Adrenal gland (tissue), 12 donors: ENCODE results near the gene DMAC2. TPM values are rescaled to one million over a fixed set of nuclear protein-coding genes. Genes with fewer than 3 reads are reported as not detected.

Experiments
- DNase-seq, 7 donors: peaks; one replicate each; pipeline ENCODE4 v3.0.0-alpha.2; 2019 to 2020
- H3K27ac ChIP-seq, 5 donors: fragments of 200-600 bp; sonication (generic) in 4 of 5; 1 replicate in 3 of 5; 2 replicates in 2 of 5; pipeline versions ENCODE4 v1.5.1 to v1.8.0; 2016 to 2020; ENCODE audit warnings: mild to moderate bottlenecking in 1 of 5
- H3K27me3 ChIP-seq: fragments of 200-600 bp; 2 replicates; pipeline ENCODE4 v1.8.0; 2021
- H3K36me3 ChIP-seq, 2 donors: fragments of 200-600 bp; replicated peaks in 1 of 2; 1 replicate in 1 of 2; 2 replicates in 1 of 2; pipeline versions ENCODE4 v1.5.1 to v1.8.0; 2018 to 2022
- H3K4me1 ChIP-seq, 2 donors: fragments of 200-600 bp; replicated peaks in 1 of 2; 1 replicate in 1 of 2; 2 replicates in 1 of 2; pipeline versions ENCODE4 v1.5.1 to v1.8.0; 2018 to 2021
- H3K4me3 ChIP-seq, 4 donors: fragments of 200-600 bp; sonication (generic) in 3 of 4; one replicate each; pipeline ENCODE4 v1.5.1; 2016 to 2018
- H3K9me3 ChIP-seq, 3 donors: fragments of 200-600 bp; sonication (generic) in 1 of 3; replicated peaks in 1 of 3; 1 replicate in 2 of 3; 2 replicates in 1 of 3; pipeline versions ENCODE4 v1.5.1 to v1.8.0; 2016 to 2021
- POLR2A ChIP-seq, 2 donors: fragments of 450-650 bp; IDR thresholded peaks; one replicate each; pipeline ENCODE4 v1.6.1; 2017; ENCODE audit warnings: antibody characterized with exemption in 2 of 2, mild to moderate bottlenecking in 2 of 2, moderate library complexity in 1 of 2
- WGBS, 4 donors: extraction: QIAGEN DNeasy Blood & Tissue Kit in 2 of 4; methylation state at CpG; one replicate each; pipeline versions ENCODE4 v1.1.5 to v1.1.7; 2013 to 2017; 5-methylcytosine and 5-hydroxymethylcytosine counted together
- intact Hi-C, 2 donors: fragments of 100-400 bp; cut with DNase I; formaldehyde crosslinking; loops; one replicate each; pipeline versions ENCODE4 v1.14.1 to v1.15.0; 2022 to 2023
- polyA plus RNA-seq, 3 donors: library from polyadenylated mRNA; stranded (reverse); fragments of 200-250 nt in 2 of 3; fragments of 350-450 nt in 1 of 3; fragmentation: Illumina TruSeq in 1 of 3; extraction: RNeasy Lipid Tissue Mini Kit (QIAGEN cat#74804) in 1 of 3; gene quantifications; one replicate each; pipeline ENCODE4 v1.2.3, GENCODE V29; 2013 to 2014
- total RNA-seq, 9 donors: library from RNA; depleted of rRNA in 4 of 9; stranded (reverse); fragments of >200 nt in 4 of 9; fragments of 120-200 nt in 1 of 9; fragmentation: NEBNext Ultra II Directional in 1 of 9; extraction: Animal tissue kit (Norgen Biotek cat#: 25700) in 1 of 9; gene quantifications; one replicate each; pipeline versions ENCODE4 v1.1.0 to v1.2.4, GENCODE V29; 2013 to 2023
- TF ChIP-seq, protein P1 (sequence below), 6 experiments: fragments of 450-650 bp in 4 of 6; fragments of 200-600 bp in 2 of 6; sonication (generic) in 1 of 6; IDR thresholded peaks; 1 replicate in 5 of 6; 2 replicates in 1 of 6; pipeline versions ENCODE4 v1.5.1 to v1.8.0; 2016 to 2021; ENCODE audit warnings: antibody characterized with exemption in 6 of 6, mild to moderate bottlenecking in 2 of 6, moderate library complexity in 1 of 6
- donor health status: healthy with polysubstance abuse.
- donor health status: Bipolar disorder and iron deficiency.
- donor health status: DM: yes; HTN: yes; CAD: no.
- donor health status: DM: no; HTN: no; CAD: no.
- donor health status: DM: no; HTN: no; CAD: no.
- donor health status: DM: yes; HTN: yes; CAD: no.

Gene DMAC2
- total and polyA plus RNA-seq, 12 donors: 30.7 to 60.9 (median 46.2) TPM

DNA sequence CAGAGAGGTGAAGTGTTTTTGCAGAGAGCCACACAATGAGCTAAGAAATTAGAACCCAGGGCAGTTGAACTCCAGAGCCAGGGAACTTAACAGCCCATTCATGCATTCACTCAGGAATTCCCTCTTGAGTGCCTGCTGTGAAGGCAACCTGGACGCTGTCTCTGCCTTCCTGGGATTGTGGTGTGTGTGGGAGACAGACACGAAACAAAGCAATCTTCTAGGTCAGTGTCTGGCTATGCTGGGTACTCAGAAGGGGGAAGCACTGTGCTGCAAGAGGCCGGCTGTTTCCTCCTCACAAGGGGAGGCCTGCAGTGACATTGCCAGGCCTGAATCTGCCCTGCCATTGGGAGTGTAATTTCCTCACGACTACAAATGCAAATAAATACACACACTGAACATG is 32.4 kb downstream of the DMAC2 start:
- H3K27ac ChIP-seq: no peak overlapping the region
- TF ChIP-seq POLR2A (IDR thresholded peaks at IDR 0.05): no peak
- TF ChIP-seq, protein P1, sequence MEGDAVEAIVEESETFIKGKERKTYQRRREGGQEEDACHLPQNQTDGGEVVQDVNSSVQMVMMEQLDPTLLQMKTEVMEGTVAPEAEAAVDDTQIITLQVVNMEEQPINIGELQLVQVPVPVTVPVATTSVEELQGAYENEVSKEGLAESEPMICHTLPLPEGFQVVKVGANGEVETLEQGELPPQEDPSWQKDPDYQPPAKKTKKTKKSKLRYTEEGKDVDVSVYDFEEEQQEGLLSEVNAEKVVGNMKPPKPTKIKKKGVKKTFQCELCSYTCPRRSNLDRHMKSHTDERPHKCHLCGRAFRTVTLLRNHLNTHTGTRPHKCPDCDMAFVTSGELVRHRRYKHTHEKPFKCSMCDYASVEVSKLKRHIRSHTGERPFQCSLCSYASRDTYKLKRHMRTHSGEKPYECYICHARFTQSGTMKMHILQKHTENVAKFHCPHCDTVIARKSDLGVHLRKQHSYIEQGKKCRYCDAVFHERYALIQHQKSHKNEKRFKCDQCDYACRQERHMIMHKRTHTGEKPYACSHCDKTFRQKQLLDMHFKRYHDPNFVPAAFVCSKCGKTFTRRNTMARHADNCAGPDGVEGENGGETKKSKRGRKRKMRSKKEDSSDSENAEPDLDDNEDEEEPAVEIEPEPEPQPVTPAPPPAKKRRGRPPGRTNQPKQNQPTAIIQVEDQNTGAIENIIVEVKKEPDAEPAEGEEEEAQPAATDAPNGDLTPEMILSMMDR (IDR thresholded peaks at IDR 0.05): no peak

DNA sequence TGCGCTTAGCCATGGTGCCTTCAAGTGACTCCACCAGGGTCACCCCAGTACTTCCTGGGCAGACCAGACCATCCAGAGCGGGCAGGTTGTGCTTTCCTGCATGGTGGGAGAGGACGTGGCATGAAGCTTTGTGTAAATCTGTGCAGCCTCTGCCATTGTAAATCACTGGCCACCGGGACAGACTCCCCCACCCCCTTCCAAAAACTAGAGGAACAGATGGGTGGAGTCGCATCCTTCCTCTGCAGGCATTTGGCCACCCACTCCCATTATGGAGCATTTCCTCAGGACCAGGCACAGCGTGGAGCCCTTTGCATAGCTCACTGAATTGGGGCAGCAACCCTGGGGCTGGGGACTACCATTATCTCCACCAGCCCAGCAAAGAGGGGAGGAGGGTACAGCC is 33.9 kb downstream of the DMAC2 start:
- Histone ChIP-seq H3K27me3 (no peaks in the 10 kb centered on the region), H3K36me3 (peaks cover 0 to 4% of the 10 kb centered on the region in 2 donors), H3K4me1 (peaks cover 10 to 20% of the 10 kb centered on the region in 2 donors), H3K4me3 (no peak overlapping the region), H3K27ac (no peak overlapping the region), H3K9me3 (no peaks in the 10 kb centered on the region)
- TF ChIP-seq, protein P1 (IDR thresholded peaks at IDR 0.05): no peak
- TF ChIP-seq POLR2A (IDR thresholded peaks at IDR 0.05): no peak
- DNase-seq: no peak
- intact Hi-C loops: no loop called here
- 68 to 82% (median 76%) methylated on average over 4 to 6 of the region's 6 CpGs for WGBS, 4 donors

More for the DNA sequence above, 32.4 kb downstream of the DMAC2 start:
- DNase-seq: peak in 2 of 7 donors; percentile 29 to 38
- peaks cover 0 to 14% of the 10 kb centered on the region in 2 donors for H3K36me3 ChIP-seq
- no peaks in the 10 kb centered on the region for H3K9me3 ChIP-seq
- WGBS, 4 donors: 53 to 84% (median 70%) methylated on average over 4 of the region's 4 CpGs
- no peaks in the 10 kb centered on the region for H3K27me3 ChIP-seq
- peaks cover 14 to 26% of the 10 kb centered on the region in 2 donors for H3K4me1 ChIP-seq
- no peak overlapping the region for H3K4me3 ChIP-seq
- intact Hi-C loops: no loop called here

DNA sequence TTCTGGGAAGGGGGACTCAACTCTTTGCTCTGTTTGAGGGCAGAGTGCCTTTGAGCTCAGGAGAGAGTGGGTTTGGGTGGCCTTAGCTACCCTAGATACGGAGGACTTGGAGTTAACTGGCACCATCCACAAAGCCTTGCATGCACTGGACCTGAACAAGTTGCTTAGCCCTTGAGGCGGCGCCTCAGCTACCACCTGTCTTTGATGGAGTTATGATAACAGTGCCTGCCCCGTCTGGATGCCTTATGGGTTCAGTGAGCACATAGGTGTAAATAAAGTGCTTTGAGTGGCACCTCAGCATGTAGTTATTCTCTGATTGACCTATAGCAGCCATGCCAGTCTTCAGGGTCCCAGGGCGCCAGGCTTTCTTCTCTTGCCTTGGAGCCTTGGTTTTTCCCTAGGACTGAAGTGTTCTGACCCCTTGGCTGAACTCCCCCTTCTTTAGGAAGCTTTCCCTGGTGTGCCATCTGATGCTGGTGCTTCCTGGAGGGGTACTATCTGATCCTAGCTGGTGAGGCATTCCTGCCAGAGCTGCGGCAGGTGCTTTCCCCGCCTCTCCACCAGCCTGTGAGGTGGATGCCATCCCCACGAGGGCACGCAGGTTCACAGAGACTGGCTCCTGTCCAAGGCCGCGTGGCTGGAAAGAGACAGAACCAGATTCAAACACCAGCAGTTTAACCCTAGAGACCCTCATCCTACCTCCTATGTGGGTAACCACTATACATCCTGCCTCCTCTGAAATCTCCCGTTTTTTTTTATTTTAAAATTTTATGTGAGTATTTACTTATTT is 36.3 kb downstream of the DMAC2 start:
- peaks cover 7 to 16% of the 10 kb centered on the region in 2 donors for H3K4me1 ChIP-seq
- 54 to 73% (median 66%) methylated on average over 8 to 12 of the region's 12 CpGs for WGBS, 4 donors

DNA sequence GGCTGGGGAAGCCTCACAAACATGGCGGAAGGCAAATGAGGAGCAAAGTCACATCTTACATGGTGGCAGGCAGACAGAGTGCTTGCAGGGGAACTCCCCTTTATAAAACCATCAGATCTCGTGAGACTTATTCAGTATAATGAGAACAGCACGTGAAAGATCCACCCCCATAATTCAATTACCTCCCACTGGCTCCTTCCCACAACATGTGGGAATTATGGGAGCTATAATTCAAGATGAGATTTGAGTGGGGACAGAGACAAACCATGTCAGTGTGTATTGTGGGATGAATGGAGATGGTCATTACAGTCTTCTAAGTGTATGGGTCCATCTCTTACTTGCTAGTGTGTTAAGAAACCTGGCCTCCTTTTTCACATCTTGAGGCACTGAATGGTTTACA is 37.7 kb downstream of the DMAC2 start:
- TF ChIP-seq, protein P1 (IDR thresholded peaks at IDR 0.05): no peak
- no peak for TF ChIP-seq POLR2A (IDR thresholded peaks at IDR 0.05)
- intact Hi-C loops: no loop called here
- no peaks in the 10 kb centered on the region for H3K27me3 ChIP-seq
- no peaks in the 10 kb centered on the region for H3K9me3 ChIP-seq
- peaks cover 11 to 20% of the 10 kb centered on the region in 2 donors for H3K4me1 ChIP-seq
- no peak for DNase-seq
- H3K27ac ChIP-seq: no peak overlapping the region
- WGBS, 4 donors: 76 to 90% (median 83%) methylated on average over 3 of the region's 3 CpGs
- H3K36me3 ChIP-seq: no peaks in the 10 kb centered on the region
- no peak overlapping the region for H3K4me3 ChIP-seq

More for the DNA sequence above, 36.3 kb downstream of the DMAC2 start:
- no peaks in the 10 kb centered on the region for H3K9me3 ChIP-seq
- H3K4me3 ChIP-seq: no peak overlapping the region
- TF ChIP-seq, protein P1 (IDR thresholded peaks at IDR 0.05): no peak
- TF ChIP-seq POLR2A (IDR thresholded peaks at IDR 0.05): no peak
- H3K27ac ChIP-seq: no peak overlapping the region
- intact Hi-C loops: no loop called here
- DNase-seq: no peak
- H3K27me3 ChIP-seq: no peaks in the 10 kb centered on the region
- H3K36me3 ChIP-seq: no peaks in the 10 kb centered on the region
